K562 (cell line): Measurements from ENCODE around the gene ROM1. TPM values are rescaled to one million over a fixed set of nuclear protein-coding genes. Genes with fewer than 3 reads are reported as not detected.

Experiments used
- CC2D1A ChIP-seq: fragments of 450-650 bp; IDR thresholded peaks from 2 replicates; pipeline ENCODE4 v1.6.1; 2017; ENCODE audit warnings: mild to moderate bottlenecking
- CTCF ChIP-seq, 3 experiments: IDR thresholded peaks in 2 of 3; conservative IDR thresholded peaks in 1 of 3; 2 replicates each; pipeline ENCODE4 v1.5.1; 2011 to 2012; ENCODE audit warnings: low read length in 3 of 3, mild to moderate bottlenecking in 3 of 3, control low read depth in 2 of 3, improper control_type of control experiment in 1 of 3, inconsistent platforms in 1 of 3, low read depth in 1 of 3, mixed read lengths in 1 of 3, moderate library complexity in 1 of 3; ENCODE audit not compliant: insufficient read depth in 2 of 3
- GABPA ChIP-seq: fragments of 200-800 bp; sonication (Bioruptor generic); conservative IDR thresholded peaks from 2 replicates; pipeline ENCODE4 v1.6.1; 2016; ENCODE audit warnings: low read depth, missing genetic modification characterization, missing compliant biosample characterization
- HNRNPLL ChIP-seq: fragments of 200-400 bp; formaldehyde crosslinking; IDR thresholded peaks from 2 replicates; pipeline ENCODE4 v1.6.1; 2017; ENCODE audit warnings: low read length, low read depth, mild to moderate bottlenecking; ENCODE audit not compliant: poor library complexity, severe bottlenecking
- MIER1 ChIP-seq: fragments of 450-650 bp; IDR thresholded peaks from 2 replicates; pipeline ENCODE4 v1.6.1; 2016; ENCODE audit warnings: antibody characterized with exemption, mild to moderate bottlenecking, low read depth
- MTA3 ChIP-seq: fragments of 450-650 bp; formaldehyde crosslinking; IDR thresholded peaks from 2 replicates; pipeline ENCODE4 v1.6.1; 2017; ENCODE audit warnings: mild to moderate bottlenecking, borderline replicate concordance
- MTF1 ChIP-seq: fragments of 250-450 bp; sonication (Bioruptor Pico); IDR thresholded peaks from 2 replicates; pipeline ENCODE4 v1.9.0; 2021; ENCODE audit warnings: moderate library complexity, mild to moderate bottlenecking, inconsistent platforms, borderline replicate concordance
- PML ChIP-seq: IDR thresholded peaks from 2 replicates; pipeline ENCODE4 v1.6.1; 2012; ENCODE audit warnings: low read length, inconsistent platforms
- TARDBP ChIP-seq: fragments of 450-650 bp; IDR thresholded peaks from 2 replicates; pipeline ENCODE4 v1.6.1; 2016
- THRAP3 ChIP-seq: fragments of 450-650 bp; IDR thresholded peaks from 2 replicates; pipeline ENCODE4 v1.6.1; 2016; ENCODE audit warnings: mild to moderate bottlenecking, inconsistent platforms, borderline replicate concordance
- ZBTB7A ChIP-seq: IDR thresholded peaks from 2 replicates; pipeline ENCODE4 v1.6.1; 2011; ENCODE audit warnings: low read depth, mild to moderate bottlenecking, low read length, moderate library complexity, borderline replicate concordance; ENCODE audit not compliant: control insufficient read depth
- ZFPM2 ChIP-seq: fragments of 250-450 bp; sonication (Bioruptor Pico); IDR thresholded peaks from 2 replicates; pipeline ENCODE4 v1.5.1; 2022; ENCODE audit warnings: mild to moderate bottlenecking
- ZSCAN29 ChIP-seq: fragments of 450-650 bp; IDR thresholded peaks from 2 replicates; pipeline ENCODE4 v1.6.1; 2017
- ZZZ3 ChIP-seq: fragments of 450-650 bp; IDR thresholded peaks from 2 replicates; pipeline ENCODE4 v1.6.1; 2016; ENCODE audit warnings: antibody characterized with exemption, mild to moderate bottlenecking, moderate library complexity
- polyA plus RNA-seq, 8 experiments: library from polyadenylated mRNA; depleted of rRNA in 4 of 8; stranded (reverse) in 5 of 8; unstranded in 3 of 8; fragments of >200 nt; fragmentation: Nextera tagmentation in 2 of 8; fragmentation: Illumina TruSeq in 1 of 8; extraction: Ambion mirVana in 2 of 8; extraction: Trizol in 1 of 8; gene quantifications; 2 replicates each; pipeline versions ENCODE4 v1.2.1 to v1.2.3, GENCODE V29; 2011 to 2014; ENCODE audit warnings: inconsistent platforms in 1 of 8, missing spikeins in 1 of 8
- total RNA-seq, 7 experiments: library from RNA; depleted of rRNA in 6 of 7; stranded (reverse); fragments of >200 nt in 6 of 7; fragmentation: Illumina TruSeq in 2 of 7; extraction: Trizol in 2 of 7; gene quantifications; 2 replicates each; pipeline versions ENCODE4 v1.2.1 to v1.2.3, GENCODE V29; 2011 to 2021; ENCODE audit warnings: low replicate concordance in 1 of 7
- TF ChIP-seq, protein P1 (sequence below): sonication (generic); formaldehyde crosslinking; IDR thresholded peaks from 2 replicates; pipeline ENCODE4 v1.8.0; 2022; ENCODE audit warnings: mild to moderate bottlenecking, missing genetic modification reagents
- TF ChIP-seq, protein P2 (sequence below): fragments of 250-450 bp; sonication (Bioruptor Pico); IDR thresholded peaks from 2 replicates; pipeline ENCODE4 v1.8.0; 2022; ENCODE audit warnings: inconsistent platforms, mild to moderate bottlenecking, moderate library complexity, borderline replicate concordance

Gene ROM1
- total and polyA plus RNA-seq, 9 of the 15 experiments (the other 6 are each of a cell fraction or from before 2014, with no cell fraction given) = 0.75 to 4.0 (median 2.6) TPM

DNA sequence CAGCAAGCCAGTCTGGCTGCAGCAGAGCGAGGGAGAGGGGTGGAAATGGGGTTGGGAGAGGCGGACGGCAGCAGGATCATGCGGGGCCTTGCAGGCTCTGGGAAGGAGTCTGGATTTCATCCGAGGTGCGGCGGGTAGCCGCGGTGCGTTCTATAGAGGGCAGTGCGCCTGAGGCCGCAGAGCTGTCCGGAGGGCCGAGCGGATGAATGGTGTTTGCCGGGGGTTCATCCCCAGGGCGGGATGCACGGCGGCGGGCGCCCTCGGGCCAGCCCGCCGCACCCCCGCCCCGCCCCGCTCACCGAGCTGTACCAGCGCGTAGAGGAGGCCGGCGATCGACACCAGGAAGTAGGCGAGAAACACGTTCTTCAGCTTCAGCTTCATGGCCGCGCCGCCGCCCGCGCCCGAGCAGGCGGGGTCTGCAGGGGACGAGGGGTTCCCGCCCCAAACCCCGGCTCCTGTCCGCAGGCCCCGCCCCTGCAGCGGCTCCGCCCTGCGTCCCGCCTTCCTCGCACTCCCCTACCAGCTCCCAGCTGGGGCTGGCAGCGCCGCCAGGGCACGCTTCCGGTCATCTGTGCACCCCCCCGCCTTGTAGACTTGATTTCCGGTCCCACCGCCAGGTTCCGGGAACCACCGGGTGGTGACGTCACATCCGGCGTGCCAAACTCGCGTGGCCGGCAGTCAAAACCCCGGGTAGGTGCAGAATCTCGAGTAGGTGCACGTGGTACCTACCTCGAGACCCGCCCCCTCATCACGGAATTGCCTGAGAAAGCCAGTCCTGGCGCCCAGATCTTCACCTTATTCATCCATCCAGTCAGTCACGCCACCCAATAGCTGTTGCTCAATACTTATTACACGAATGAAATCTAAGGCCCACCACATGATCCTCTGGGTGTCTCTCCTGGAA lies 8.8 kb downstream of the ROM1 start, which contains the start of gene B3GAT3 (continued):
- TF ChIP-seq MIER1 (no peak), MTF1 (CRISPR knock-in tag) (no peak), PML (peak; percentile 57; the same call in 1 of the 2 replicates), HNRNPLL (peak; percentile 48), CTCF (IDR thresholded peaks at IDR 0.05 in 2 of 3, conservative IDR thresholded peaks at IDR 0.05 in 1 of 3; ENCODE audit: insufficient read depth in 2 of 3, low read depth in 1 of 3, low read length in 3 of 3) (peak in 2 of 3 experiments; percentile 8 to 28; a peak in 1 of 6 replicates), CC2D1A (no peak), THRAP3 (0 out of 2 replicates have a peak, but pooled peaks have one; percentile 37), ZZZ3 (0 out of 2 replicates have a peak, but pooled peaks have one; percentile 40), ZFPM2 (no peak), ZSCAN29 (no peak), GABPA (peak; percentile 99), ZBTB7A (peak; percentile 95), MTA3 (peak; percentile 74; the same call in 1 of the 2 replicates), TARDBP (peak; percentile 53; the same call in 1 of the 2 replicates)
- TF ChIP-seq, protein P1, sequence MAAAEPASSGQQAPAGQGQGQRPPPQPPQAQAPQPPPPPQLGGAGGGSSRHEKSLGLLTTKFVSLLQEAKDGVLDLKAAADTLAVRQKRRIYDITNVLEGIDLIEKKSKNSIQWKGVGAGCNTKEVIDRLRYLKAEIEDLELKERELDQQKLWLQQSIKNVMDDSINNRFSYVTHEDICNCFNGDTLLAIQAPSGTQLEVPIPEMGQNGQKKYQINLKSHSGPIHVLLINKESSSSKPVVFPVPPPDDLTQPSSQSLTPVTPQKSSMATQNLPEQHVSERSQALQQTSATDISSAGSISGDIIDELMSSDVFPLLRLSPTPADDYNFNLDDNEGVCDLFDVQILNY (CRISPR knock-in tag) = peak; percentile 54; the same call in 1 of the 2 replicates
- TF ChIP-seq, protein P2, sequence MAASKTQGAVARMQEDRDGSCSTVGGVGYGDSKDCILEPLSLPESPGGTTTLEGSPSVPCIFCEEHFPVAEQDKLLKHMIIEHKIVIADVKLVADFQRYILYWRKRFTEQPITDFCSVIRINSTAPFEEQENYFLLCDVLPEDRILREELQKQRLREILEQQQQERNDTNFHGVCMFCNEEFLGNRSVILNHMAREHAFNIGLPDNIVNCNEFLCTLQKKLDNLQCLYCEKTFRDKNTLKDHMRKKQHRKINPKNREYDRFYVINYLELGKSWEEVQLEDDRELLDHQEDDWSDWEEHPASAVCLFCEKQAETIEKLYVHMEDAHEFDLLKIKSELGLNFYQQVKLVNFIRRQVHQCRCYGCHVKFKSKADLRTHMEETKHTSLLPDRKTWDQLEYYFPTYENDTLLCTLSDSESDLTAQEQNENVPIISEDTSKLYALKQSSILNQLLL (CRISPR knock-in tag) = no peak
